Endothelial cell (in vitro differentiated cells): ENCODE data around the gene MYO16. TPM values are rescaled to one million over a fixed set of nuclear protein-coding genes. Genes with fewer than 3 reads are reported as not detected.

ENCODE experiments used
- DNase-seq: peaks from one replicate; pipeline ENCODE4 v3.0.0; 2021; ENCODE audit warnings: low spot score
- H3K27ac Mint-ChIP-seq: one replicate; pipeline ENCODE4 v1.8.0; 2021; ENCODE audit warnings: mixed read lengths, inconsistent platforms; ENCODE audit not compliant: unreplicated experiment
- H3K27me3 Mint-ChIP-seq: one replicate; pipeline ENCODE4 v1.8.0; 2021; ENCODE audit warnings: mild to moderate bottlenecking, moderate library complexity, mixed read lengths, inconsistent platforms; ENCODE audit not compliant: unreplicated experiment
- H3K36me3 Mint-ChIP-seq: one replicate; pipeline ENCODE4 v1.8.0; 2021; ENCODE audit warnings: mild to moderate bottlenecking, low read depth, mixed read lengths, inconsistent platforms; ENCODE audit not compliant: unreplicated experiment
- H3K4me1 Mint-ChIP-seq: one replicate; pipeline ENCODE4 v1.8.0; 2021; ENCODE audit warnings: mild to moderate bottlenecking, mixed read lengths, inconsistent platforms; ENCODE audit not compliant: unreplicated experiment
- H3K4me3 Mint-ChIP-seq: one replicate; pipeline ENCODE4 v1.8.0; 2021; ENCODE audit warnings: mild to moderate bottlenecking, mixed read lengths, inconsistent platforms; ENCODE audit not compliant: unreplicated experiment
- H3K9me3 Mint-ChIP-seq: one replicate; pipeline ENCODE4 v1.8.0; 2021; ENCODE audit warnings: mixed read lengths, inconsistent platforms; ENCODE audit not compliant: unreplicated experiment
- total RNA-seq: library from RNA; stranded (reverse); fragmentation: NEBNext Ultra II Directional; extraction: Animal tissue kit (Norgen Biotek cat#: 25700); gene quantifications from one replicate; pipeline ENCODE4 v1.2.1, GENCODE V29; 2021; ENCODE audit not compliant: unreplicated experiment
- TF ChIP-seq, protein P1 (sequence below): fragments of 200-600 bp; sonication (generic); IDR thresholded peaks from one replicate; pipeline ENCODE4 v1.5.0; 2021; ENCODE audit warnings: antibody characterized with exemption; ENCODE audit not compliant: unreplicated experiment

MYO16 gene
- total RNA-seq, 1 donor from 2014 or later, result 1.4 TPM

DNA sequence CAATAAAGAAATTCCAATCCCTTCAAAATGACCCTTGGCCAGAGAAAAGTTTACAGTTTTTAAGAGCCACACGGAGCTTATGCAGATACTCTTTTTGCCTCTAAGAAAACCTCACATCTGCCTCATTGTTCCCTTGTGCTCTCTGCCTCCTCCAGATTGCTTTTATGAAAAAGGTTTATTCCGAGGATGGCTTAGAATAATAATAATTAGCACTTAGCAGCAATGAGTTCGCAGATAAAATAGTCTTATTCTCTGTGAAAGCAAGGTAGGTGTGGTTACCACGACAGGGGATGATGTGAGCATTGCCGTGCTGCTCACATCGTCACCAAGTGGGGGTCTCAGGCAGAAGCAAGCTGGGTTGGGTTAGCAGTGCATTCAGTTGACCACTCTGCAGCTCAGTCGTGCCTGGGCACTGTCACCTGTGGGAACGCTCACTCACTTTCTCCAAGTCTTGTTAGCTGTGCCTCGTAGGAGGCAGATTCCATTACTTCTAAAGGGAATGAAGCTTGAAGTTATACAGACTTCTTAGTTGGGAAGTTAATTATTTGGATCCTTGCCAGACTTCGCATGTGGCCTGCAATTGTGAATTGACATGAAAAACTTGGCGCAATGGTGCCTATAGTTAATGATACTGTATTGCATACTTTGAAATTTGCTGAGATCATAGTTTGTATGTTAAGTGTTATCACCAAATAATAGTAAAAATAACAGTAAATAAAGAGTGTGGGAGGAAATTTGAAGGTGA lies 157.2 kb downstream of the MYO16 start:
- no peak for DNase-seq
- H3K4me3 Mint-ChIP-seq, result no peak overlapping the region
- no peaks in the 10 kb centered on the region for H3K36me3 Mint-ChIP-seq
- H3K4me1 Mint-ChIP-seq, result no peaks in the 10 kb centered on the region
- TF ChIP-seq, protein P1, sequence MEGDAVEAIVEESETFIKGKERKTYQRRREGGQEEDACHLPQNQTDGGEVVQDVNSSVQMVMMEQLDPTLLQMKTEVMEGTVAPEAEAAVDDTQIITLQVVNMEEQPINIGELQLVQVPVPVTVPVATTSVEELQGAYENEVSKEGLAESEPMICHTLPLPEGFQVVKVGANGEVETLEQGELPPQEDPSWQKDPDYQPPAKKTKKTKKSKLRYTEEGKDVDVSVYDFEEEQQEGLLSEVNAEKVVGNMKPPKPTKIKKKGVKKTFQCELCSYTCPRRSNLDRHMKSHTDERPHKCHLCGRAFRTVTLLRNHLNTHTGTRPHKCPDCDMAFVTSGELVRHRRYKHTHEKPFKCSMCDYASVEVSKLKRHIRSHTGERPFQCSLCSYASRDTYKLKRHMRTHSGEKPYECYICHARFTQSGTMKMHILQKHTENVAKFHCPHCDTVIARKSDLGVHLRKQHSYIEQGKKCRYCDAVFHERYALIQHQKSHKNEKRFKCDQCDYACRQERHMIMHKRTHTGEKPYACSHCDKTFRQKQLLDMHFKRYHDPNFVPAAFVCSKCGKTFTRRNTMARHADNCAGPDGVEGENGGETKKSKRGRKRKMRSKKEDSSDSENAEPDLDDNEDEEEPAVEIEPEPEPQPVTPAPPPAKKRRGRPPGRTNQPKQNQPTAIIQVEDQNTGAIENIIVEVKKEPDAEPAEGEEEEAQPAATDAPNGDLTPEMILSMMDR, result no peak
- no peak overlapping the region for H3K27ac Mint-ChIP-seq
- no peaks in the 10 kb centered on the region for H3K27me3 Mint-ChIP-seq
- H3K9me3 Mint-ChIP-seq, result no peaks in the 10 kb centered on the region

DNA sequence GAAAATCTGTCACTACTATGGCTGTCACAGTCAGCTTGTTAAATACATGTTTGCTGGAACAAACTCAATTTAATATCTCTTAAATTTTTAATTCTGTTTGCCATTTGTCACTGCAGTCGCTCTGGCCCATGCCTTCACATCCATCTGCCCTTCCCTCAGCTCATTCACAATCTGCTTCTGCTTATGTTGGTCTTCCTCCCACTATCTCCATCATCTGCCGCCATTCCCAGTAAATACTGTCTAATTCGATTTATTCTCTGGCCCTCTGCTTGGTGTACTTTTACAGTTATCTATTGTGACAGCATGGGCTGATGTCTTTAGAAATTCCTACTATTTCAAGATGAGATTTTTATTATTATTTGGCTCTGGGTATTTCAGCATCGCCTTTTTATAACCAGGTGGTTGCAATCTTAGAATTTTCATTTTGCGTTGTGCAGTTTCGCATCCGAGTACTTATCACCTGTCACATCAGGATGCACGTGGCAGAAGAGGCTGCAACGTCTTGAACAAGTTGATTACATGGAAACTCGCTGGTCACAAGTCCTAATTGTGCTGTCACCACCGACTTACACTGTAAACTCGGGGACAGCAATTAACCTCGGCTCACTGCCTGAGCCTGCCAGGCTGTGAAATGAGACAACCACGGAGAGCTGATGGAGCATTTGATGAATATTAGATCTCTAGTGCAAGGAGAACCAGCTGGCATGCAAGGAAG lies 158.4 kb downstream of the MYO16 start:
- Mint-ChIP-seq H3K36me3 (no peaks in the 10 kb centered on the region), H3K4me3 (no peak overlapping the region), H3K27ac (no peak overlapping the region), H3K27me3 (no peaks in the 10 kb centered on the region), H3K4me1 (no peaks in the 10 kb centered on the region), H3K9me3 (no peaks in the 10 kb centered on the region)
- no peak for DNase-seq
- TF ChIP-seq, protein P1, result no peak

DNA sequence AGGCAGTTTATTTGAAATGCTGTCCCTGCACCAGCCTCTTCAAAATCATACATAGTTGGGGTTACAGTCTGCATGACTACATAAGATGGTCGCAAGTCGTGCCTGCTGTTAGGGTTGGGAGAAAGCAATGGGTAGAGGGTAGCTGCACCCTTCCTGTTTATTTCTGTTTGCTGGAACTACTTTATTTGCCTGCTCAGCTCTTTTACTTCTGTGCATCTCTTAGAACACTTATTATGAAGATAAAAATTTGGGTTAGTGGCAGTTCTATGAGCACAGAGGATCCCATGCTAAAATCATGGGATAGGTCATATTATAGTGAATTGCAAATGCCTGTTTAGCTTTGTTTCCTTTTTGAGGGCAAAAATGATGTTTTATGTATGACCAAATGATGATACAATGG lies 160.1 kb downstream of the MYO16 start:
- Mint-ChIP-seq H3K4me1 (no peaks in the 10 kb centered on the region), H3K36me3 (no peaks in the 10 kb centered on the region)
- TF ChIP-seq, protein P1, result no peak

DNA sequence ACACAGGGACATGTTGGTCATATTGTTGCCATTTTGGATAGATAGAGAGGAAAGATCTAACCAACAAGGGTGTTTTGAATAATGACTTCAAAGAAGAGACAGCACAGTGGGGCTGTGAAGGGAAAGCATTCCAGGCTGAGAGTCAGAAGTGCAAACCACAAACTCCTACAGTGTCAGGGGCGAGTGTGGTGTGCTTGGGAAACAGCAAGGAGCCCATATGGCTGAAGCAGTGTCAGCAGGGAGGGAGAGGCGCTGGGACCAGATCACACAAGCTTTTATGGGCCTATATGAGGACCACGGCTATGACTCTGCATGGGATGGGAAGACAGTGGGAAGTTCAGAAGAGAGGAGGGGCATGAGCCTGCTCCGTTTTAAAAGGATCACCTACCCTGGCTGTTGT lies 166.4 kb downstream of the MYO16 start:
- Mint-ChIP-seq H3K27ac (no peak overlapping the region), H3K4me1 (no peaks in the 10 kb centered on the region), H3K9me3 (no peaks in the 10 kb centered on the region), H3K4me3 (no peak overlapping the region), H3K36me3 (no peaks in the 10 kb centered on the region), H3K27me3 (no peaks in the 10 kb centered on the region)
- DNase-seq, result no peak
- TF ChIP-seq, protein P1, result no peak

More for the DNA sequence above, 160.1 kb downstream of the MYO16 start:
- Mint-ChIP-seq H3K27ac (no peak overlapping the region), H3K9me3 (no peaks in the 10 kb centered on the region), H3K27me3 (no peaks in the 10 kb centered on the region), H3K4me3 (no peak overlapping the region)
- no peak for DNase-seq

DNA sequence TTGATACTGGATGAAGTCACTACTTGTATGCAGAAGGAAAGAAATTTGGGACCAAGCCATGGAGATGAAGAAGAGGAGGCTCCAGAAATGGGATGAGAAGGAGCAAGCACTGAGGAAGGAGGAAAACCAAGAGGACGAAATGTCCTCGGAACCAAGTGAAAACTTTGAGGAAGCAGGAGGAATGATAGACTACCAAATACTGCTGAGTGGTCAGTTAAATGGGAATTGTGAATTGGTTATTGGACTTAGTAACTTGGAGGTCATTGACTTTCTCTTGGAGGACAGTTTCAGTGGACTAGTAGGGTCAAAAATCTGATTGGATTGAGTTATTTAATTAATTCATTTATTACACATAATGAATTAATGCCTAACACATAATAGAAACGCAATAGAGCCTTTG lies 167.9 kb downstream of the MYO16 start:
- TF ChIP-seq, protein P1, result no peak
- DNase-seq, result no peak
- H3K4me3 Mint-ChIP-seq, result no peak overlapping the region
- H3K9me3 Mint-ChIP-seq, result no peaks in the 10 kb centered on the region
- H3K36me3 Mint-ChIP-seq, result no peaks in the 10 kb centered on the region
- no peaks in the 10 kb centered on the region for H3K4me1 Mint-ChIP-seq
- no peaks in the 10 kb centered on the region for H3K27me3 Mint-ChIP-seq
- peak overlapping the region; percentile 9 for H3K27ac Mint-ChIP-seq
